AG09319 (cell line): ENCODE measurements around the gene LTF.
"Not testable (repeated sequence)": the region's sequence is repeated elsewhere in the genome, so short reads cannot be mapped to it uniquely, and the experiment has no call there.

Experiments used
- DNase-seq: peaks from one replicate; pipeline ENCODE4 v3.0.0-alpha.2; 2010; ENCODE audit warnings: low read depth; ENCODE audit errors: extremely low read depth
- CTCF ChIP-seq: IDR thresholded peaks from 2 replicates; pipeline ENCODE4 v1.5.1; 2011; ENCODE audit warnings: low read depth, mild to moderate bottlenecking, inconsistent platforms, low read length, moderate library complexity

Gene LTF

GRCh38 chr3:46435081-46435726 lies 29.5 kb downstream of the LTF start:
- no peak for TF ChIP-seq CTCF
- no peak for DNase-seq

GRCh38 chr3:46433841-46434240 lies 30.9 kb downstream of the LTF start:
- no peak for TF ChIP-seq CTCF
- no peak for DNase-seq

GRCh38 chr3:46433118-46433517 lies 31.6 kb downstream of the LTF start:
- DNase-seq = not testable (repeated sequence)

- not testable (repeated sequence) for DNase-seq
Observed at GRCh38 chr3:46431905-46432304, 32.8 kb downstream of the LTF start.

- DNase-seq = not testable (repeated sequence)
Observed at GRCh38 chr3:46430879-46431278, 33.8 kb downstream of the LTF start.

GRCh38 chr3:46429671-46430070 lies 35.0 kb downstream of the LTF start:
- no peak for DNase-seq
- no peak for TF ChIP-seq CTCF

- TF ChIP-seq CTCF = no peak
- DNase-seq = no peak
Observed at GRCh38 chr3:46429250-46429649, 35.5 kb downstream of the LTF start.

GRCh38 chr3:46427916-46428833 lies 36.5 kb downstream of the LTF start:
- DNase-seq = no peak
- TF ChIP-seq CTCF = no peak

- DNase-seq = not testable (repeated sequence)
Observed at GRCh38 chr3:46427404-46427803, 37.3 kb downstream of the LTF start.

GRCh38 chr3:46426476-46426875 lies 38.2 kb downstream of the LTF start:
- DNase-seq = not testable (repeated sequence)
